Retinal pigment epithelial cell (primary cell): Measurements from ENCODE around the gene CRYL1.

Experiments used
- DNase-seq: peaks from one replicate; pipeline ENCODE4 v3.0.0-alpha.2; 2010; ENCODE audit warnings: low read depth
- H3K4me3 ChIP-seq: 2 replicates; pipeline ENCODE4 v1.5.1; 2011; ENCODE audit warnings: mild to moderate bottlenecking, low read length, control low read depth, moderate library complexity
- CTCF ChIP-seq: conservative IDR thresholded peaks from 2 replicates; pipeline ENCODE4 v1.5.1; 2011; ENCODE audit warnings: low read depth, low read length, control low read depth, inconsistent platforms

The CRYL1 gene

GRCh38 chr13:20395061-20395916 lies 130.4 kb downstream of the CRYL1 start:
- TF ChIP-seq CTCF, result no peak
- H3K4me3 ChIP-seq, result no peak overlapping the region
- no peak for DNase-seq

- TF ChIP-seq CTCF, result no peak
- H3K4me3 ChIP-seq, result no peak overlapping the region
- no peak for DNase-seq
Measured at GRCh38 chr13:20394506-20394905, 131.2 kb downstream of the CRYL1 start.

GRCh38 chr13:20394169-20394501 lies 131.5 kb downstream of the CRYL1 start:
- DNase-seq, result no peak
- no peak overlapping the region for H3K4me3 ChIP-seq
- no peak for TF ChIP-seq CTCF

DNA sequence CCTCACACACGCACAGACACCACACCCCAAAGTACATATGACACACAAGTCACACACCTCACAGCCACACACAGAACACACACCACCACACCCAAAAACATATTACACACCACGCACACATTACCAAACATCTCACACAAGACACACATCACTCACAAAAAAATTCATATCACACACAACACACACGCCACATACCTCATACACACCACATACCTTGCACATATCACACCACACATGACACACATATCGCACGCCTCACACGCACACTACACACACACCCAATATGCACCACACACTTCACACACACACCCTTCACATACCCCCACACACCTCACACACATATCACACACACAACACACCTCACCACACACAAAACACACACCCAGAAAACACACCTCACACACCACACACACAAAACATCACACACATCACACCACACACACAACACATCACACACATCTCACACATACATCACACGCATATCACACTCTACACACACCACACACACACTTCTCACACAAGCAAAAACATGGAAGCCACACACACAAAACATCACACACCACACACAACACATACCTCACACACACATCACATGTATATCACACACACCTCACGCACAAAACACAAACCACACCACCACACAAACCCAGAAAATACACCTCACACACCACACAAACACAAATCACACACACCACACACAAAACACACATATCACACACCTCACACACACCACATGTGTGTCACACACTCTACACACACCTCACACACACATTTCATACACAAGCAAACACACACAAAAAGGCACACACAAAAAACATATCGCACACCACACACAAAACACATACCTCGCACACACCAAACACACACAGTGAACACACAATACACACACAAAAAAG lies 132.1 kb downstream of the CRYL1 start:
- no peak for TF ChIP-seq CTCF
- H3K4me3 ChIP-seq, result no peak overlapping the region
- DNase-seq, result no peak

DNA sequence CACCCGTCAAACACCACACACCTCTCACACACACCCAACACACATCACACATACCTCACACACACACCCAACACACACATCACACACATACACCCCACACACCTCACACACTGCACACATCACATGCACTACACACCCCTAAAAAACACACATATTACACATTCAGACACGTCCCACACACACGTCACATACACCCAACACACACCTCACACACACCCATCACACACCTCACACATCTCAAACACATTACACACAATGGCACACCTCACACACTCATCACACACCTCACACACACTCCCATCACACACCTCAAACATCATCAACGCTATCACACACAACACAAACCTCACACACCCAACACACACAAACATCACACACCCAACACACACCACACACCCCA lies 133.1 kb downstream of the CRYL1 start:
- TF ChIP-seq CTCF, result no peak
- no peak for DNase-seq

GRCh38 chr13:20391597-20392452 lies 133.8 kb downstream of the CRYL1 start:
- no peak overlapping the region for H3K4me3 ChIP-seq
- no peak for DNase-seq
- TF ChIP-seq CTCF, result no peak

More for the DNA sequence above, 133.1 kb downstream of the CRYL1 start:
- H3K4me3 ChIP-seq, result no peak overlapping the region
